Gastrocnemius medialis (tissue), 4 donors: ENCODE results near the gene E2F8.

ENCODE experiments used
- CTCF ChIP-seq, 5 experiments: fragments of 450-650 bp in 3 of 5; fragments of 200-600 bp in 2 of 5; sonication (generic) in 2 of 5; IDR thresholded peaks in 4 of 5; conservative IDR thresholded peaks in 1 of 5; 1 replicate in 4 of 5; 2 replicates in 1 of 5; pipeline ENCODE4 v1.5.1; 2016 to 2019; ENCODE audit warnings: antibody characterized with exemption in 5 of 5, mild to moderate bottlenecking in 3 of 5, moderate library complexity in 3 of 5
- POLR2A ChIP-seq, 2 donors: fragments of 450-650 bp; IDR thresholded peaks; one replicate each; pipeline ENCODE4 v1.6.1; 2017; ENCODE audit warnings: antibody characterized with exemption in 2 of 2, mild to moderate bottlenecking in 2 of 2, moderate library complexity in 2 of 2

- TF ChIP-seq POLR2A (IDR thresholded peaks at IDR 0.05) (no peak), CTCF (IDR thresholded peaks at IDR 0.05 in 4 of 5, conservative IDR thresholded peaks at IDR 0.05 in 1 of 5) (no peak)
Observed at GRCh38 chr11:19281041-19281440, 40.3 kb upstream of the E2F8 start.
